HG02798 (cell line): ENCODE results near the gene TULP4.
"Not testable (repeated sequence)": the region's sequence is repeated elsewhere in the genome, so short reads cannot be mapped to it uniquely, and the experiment has no call there.

Experiments used
- ATAC-seq: cut with Tn5 transposase; IDR thresholded peaks from one replicate; pipeline ENCODE4 v1.9.1; 2021; ENCODE audit warnings: mild to moderate bottlenecking; ENCODE audit not compliant: unreplicated experiment, poor library complexity

TULP4 gene

GRCh38 chr6:158387036-158387435 is 74.8 kb downstream of the TULP4 start:
- no peak for ATAC-seq

- ATAC-seq: no peak
Measured at GRCh38 chr6:158387578-158387977, 75.3 kb downstream of the TULP4 start.

- no peak for ATAC-seq
Measured at GRCh38 chr6:158388727-158389126, 76.5 kb downstream of the TULP4 start.

- ATAC-seq: no peak
Measured at GRCh38 chr6:158389193-158389919, 77.1 kb downstream of the TULP4 start.

- no peak for ATAC-seq
Measured at GRCh38 chr6:158391276-158391675, 79.0 kb downstream of the TULP4 start.

GRCh38 chr6:158391977-158392376 is 79.7 kb downstream of the TULP4 start:
- ATAC-seq: not testable (repeated sequence)

- no peak for ATAC-seq
Measured at GRCh38 chr6:158396136-158396535, 83.9 kb downstream of the TULP4 start.

GRCh38 chr6:158397578-158397977 is 85.3 kb downstream of the TULP4 start:
- ATAC-seq: no peak

GRCh38 chr6:158398252-158399024 is 86.2 kb downstream of the TULP4 start:
- ATAC-seq: no peak

GRCh38 chr6:158399040-158399700 is 86.9 kb downstream of the TULP4 start:
- no peak for ATAC-seq

- no peak for ATAC-seq
Measured at GRCh38 chr6:158402184-158402583, 89.9 kb downstream of the TULP4 start.

- ATAC-seq: not testable (repeated sequence)
Measured at GRCh38 chr6:158405321-158405831, 93.1 kb downstream of the TULP4 start.

- ATAC-seq: no peak
Measured at GRCh38 chr6:158405933-158406332, 93.7 kb downstream of the TULP4 start.

- ATAC-seq: no peak
Measured at GRCh38 chr6:158406736-158407135, 94.5 kb downstream of the TULP4 start.

- no peak for ATAC-seq
Measured at GRCh38 chr6:158408013-158408412, 95.7 kb downstream of the TULP4 start.

GRCh38 chr6:158408552-158409130 is 96.4 kb downstream of the TULP4 start:
- ATAC-seq: no peak

- no peak for ATAC-seq
Measured at GRCh38 chr6:158409451-158409850, 97.2 kb downstream of the TULP4 start.

GRCh38 chr6:158410784-158411183 is 98.5 kb downstream of the TULP4 start:
- ATAC-seq: no peak

GRCh38 chr6:158411998-158412397 is 99.7 kb downstream of the TULP4 start:
- no peak for ATAC-seq

GRCh38 chr6:158413028-158413427 is 100.8 kb downstream of the TULP4 start:
- ATAC-seq: no peak
